NB4 (cell line): ENCODE results near the gene FASN.

ENCODE experiments used
- CTCF ChIP-seq: IDR thresholded peaks from one replicate; pipeline ENCODE4 v1.5.1; 2012; ENCODE audit warnings: low read depth, low read length
- MAX ChIP-seq: IDR thresholded peaks from 2 replicates; pipeline ENCODE4 v1.6.1; 2011; ENCODE audit warnings: low read depth, low read length
- POLR2A ChIP-seq: IDR thresholded peaks from 2 replicates; pipeline ENCODE4 v1.6.1; 2011; ENCODE audit warnings: mild to moderate bottlenecking; ENCODE audit not compliant: insufficient read length; ENCODE audit errors: extremely low read depth

- TF ChIP-seq POLR2A: no peak
- TF ChIP-seq MAX: no peak
- TF ChIP-seq CTCF: no peak
Measured at GRCh38 chr17:82034371-82035011, 63.5 kb downstream of the FASN start.
